ENCODE data around the gene CNBP.
"Not testable (repeated sequence)": the region's sequence is repeated elsewhere in the genome, so short reads cannot be mapped to it uniquely, and the experiment has no call there.

Gene CNBP

GRCh38 chr3:129184784-129185542, 1.3 kb upstream of the CNBP start:
- not testable (repeated sequence) for DNase-seq (ENCODE audit: low read depth)

- no peak for DNase-seq (ENCODE audit: low read depth)
These were observed 631 bp upstream of the CNBP start for GRCh38 chr3:129184396-129184657.

GRCh38 chr3:129182390-129183185, 1.1 kb downstream of the CNBP start:
- DNase-seq (ENCODE audit: low read depth): no peak

DNA sequence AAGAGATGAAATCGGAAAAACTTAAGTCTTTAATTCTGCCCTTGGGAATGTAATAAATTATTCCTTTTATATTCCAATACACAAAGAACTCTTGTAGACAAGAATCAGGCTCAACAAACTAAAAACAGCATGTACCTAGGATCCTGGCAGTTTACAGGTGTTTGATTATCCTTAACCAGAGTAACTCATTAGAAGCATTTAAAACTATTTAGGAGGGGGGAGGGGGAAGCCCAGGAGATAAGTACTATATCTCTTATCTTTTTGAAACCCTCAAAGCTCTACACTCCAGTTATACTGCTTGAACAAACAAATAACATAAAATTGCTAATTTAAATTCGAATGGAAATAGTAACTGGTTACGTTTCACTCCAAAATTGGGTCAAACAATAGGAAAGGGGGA, 1.9 kb downstream of the CNBP start:
- no peak for DNase-seq (ENCODE audit: low read depth)

DNA sequence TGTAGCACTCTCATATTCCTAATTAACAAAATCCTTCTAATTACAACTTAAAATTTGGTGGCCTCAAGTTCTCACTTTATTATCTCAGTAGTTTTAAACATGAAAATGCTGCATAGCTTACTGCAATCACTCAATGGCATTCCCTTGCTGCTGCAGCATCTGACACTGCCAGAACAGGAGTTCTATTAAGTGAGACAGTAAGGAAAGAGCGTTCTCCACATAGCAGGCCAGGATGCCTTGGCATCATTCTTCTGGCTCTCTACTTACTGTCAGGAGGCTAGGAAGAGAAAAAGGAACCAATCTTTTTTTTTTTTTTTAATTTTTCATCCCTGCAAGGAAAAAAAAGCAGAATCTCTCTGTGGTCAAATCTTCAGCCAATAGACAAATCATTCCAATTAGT, 3.2 kb downstream of the CNBP start:
- DNase-seq (ENCODE audit: low read depth): no peak

DNA sequence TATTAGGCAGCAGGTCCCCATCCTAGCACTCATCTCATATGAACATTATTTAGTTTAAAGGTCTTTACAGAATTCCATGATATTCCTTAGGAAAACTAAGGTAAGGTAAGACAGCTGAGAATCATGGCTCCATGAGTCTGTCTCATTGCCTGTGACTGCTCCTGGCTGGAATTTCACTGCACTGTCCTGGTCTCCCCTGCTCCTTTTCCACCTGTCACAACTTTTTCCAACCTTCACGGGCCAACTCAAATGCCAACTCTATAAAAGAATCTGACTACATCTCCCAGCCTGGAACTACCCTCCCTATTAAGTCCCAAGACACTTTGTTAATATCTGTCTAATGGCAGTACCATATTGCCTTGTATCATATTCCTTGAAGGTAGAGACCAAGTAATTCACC, 7.6 kb downstream of the CNBP start:
- no peak for DNase-seq (ENCODE audit: low read depth)

- no peak for DNase-seq (ENCODE audit: low read depth)
These were observed 10.0 kb downstream of the CNBP start for GRCh38 chr3:129173725-129174124.

DNA sequence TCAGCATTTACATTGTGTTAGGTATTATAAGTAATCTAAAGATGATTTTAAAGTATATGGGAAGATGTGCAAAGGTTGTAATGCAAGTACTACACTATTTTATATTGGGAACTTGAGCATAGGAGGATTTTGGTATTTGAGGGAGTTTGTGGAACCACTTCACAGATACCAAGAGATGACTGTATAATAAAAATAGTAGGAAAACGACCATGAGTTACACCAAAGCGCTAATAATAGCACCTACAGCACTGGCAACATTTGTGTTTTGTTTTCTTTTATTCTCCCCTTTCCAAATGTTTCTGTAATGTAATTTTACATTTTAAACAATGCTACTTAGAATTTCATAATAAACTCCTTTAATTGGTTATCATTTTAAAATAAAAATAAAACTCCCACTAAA, 10.5 kb downstream of the CNBP start:
- DNase-seq (ENCODE audit: low read depth): no peak

DNA sequence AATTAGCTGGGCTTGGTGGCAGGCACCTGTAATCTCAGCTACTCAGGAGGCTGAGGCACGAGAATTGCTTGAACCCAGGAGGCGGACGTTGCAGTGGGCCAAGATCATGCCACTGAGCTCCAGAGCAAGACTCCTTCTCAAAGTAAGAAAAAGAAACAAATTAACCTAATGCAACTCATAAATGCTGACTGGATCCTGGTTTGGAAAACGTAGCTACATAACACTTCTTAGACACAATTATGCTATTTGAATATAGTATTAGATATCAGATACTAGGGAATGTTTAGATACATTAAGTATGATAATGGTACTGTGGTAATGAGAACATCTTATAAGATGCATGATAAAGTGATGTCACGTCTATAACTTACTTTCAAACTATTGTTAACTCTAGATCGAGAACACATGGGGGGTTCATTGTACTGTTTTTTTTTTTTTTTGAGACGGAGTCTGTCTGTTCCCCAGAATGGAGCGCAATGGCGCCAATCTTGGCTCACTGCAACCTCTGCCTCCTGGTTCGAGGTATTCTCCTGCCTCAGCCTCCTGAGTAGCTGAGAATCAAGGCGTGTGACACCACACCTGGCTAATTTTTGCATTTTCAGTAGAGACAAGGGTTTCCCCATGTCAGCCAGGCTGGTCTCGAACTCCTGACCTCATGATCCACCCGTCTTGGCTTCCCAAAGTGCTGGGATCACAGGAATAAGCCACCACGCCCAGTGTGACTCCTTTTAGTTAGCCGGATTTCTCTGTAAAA, 16.9 kb downstream of the CNBP start:
- no peak for DNase-seq (ENCODE audit: low read depth)

DNA sequence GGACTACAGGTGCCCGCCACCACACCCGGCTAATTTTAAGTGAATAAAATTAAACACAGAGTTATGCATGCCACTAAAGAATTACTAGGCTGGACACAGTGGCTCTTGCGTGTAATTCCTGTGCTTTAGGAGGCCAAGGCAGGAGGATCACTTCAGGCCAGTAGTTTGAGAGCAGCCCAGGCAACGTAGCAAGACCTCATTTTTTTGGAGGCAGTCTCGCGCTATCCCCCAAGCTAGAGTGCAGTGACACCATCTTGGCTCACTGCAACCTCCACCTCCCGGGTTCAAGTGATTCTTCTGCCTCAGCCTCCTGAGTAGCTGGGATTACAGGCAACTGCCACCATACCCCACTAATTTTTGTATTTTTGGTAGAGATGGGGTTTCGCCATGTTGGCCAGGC, 18.1 kb downstream of the CNBP start:
- not testable (repeated sequence) for DNase-seq (ENCODE audit: low read depth)

DNA sequence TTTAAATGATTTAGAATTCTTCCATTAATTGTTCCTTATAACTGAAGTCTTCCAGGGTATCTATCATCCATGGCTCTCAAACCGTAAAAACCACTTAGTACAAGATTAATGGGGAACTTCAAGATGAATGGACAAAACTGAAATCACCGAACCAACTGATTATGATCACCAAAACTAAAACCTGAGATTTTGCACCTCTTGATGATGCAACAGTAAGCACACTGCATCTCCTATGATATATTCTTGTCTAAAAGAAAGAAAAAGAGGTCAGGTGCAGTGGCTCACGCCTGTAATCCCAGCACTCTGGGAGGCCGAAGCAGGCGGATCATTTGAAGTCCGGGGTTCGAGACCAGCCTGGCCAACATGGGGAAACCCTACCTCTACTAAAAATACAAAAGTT, 19.2 kb downstream of the CNBP start:
- DNase-seq (ENCODE audit: low read depth): no peak

DNA sequence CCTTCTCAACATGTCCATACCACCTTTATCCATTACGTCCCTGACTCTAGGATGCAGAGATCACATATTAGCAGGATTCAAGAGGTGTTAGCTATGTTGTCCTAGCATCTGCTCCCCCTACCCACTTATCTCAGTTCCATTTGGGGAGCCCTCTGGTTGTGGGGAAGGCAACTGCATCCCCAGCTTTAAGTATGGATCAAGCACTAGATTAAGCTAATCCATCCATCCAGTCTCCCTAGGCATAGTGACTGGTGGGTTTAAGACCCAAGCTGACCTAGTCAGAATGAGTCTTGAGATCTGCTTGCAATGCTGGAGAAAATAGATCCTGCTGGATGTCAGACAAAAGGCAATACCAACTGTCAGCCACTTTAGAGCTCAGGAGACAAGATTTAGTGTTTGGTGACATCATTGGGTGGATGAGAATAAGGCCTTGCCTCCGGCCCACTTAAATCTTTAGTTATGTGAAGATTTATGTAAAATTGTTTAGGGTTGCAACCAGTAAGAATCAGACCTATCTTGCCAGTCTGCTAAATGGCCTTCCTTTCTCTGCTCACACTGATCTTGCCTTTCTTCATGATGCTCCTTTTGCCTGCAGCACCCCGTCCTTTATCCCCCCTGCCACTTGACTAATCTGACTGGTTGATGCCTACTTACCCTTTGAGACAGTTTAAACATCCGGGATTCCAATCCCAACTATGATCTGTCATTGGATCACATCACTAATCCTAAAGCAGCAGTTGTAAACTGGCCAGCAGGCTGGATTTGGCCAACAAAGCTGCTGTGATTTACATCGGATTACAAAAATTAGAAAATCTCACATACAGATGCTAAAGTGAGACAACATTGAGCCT, 20.7 kb downstream of the CNBP start:
- no peak for DNase-seq (ENCODE audit: low read depth)

GRCh38 chr3:129161860-129162271, 21.8 kb downstream of the CNBP start:
- no peak for DNase-seq (ENCODE audit: low read depth)

DNA sequence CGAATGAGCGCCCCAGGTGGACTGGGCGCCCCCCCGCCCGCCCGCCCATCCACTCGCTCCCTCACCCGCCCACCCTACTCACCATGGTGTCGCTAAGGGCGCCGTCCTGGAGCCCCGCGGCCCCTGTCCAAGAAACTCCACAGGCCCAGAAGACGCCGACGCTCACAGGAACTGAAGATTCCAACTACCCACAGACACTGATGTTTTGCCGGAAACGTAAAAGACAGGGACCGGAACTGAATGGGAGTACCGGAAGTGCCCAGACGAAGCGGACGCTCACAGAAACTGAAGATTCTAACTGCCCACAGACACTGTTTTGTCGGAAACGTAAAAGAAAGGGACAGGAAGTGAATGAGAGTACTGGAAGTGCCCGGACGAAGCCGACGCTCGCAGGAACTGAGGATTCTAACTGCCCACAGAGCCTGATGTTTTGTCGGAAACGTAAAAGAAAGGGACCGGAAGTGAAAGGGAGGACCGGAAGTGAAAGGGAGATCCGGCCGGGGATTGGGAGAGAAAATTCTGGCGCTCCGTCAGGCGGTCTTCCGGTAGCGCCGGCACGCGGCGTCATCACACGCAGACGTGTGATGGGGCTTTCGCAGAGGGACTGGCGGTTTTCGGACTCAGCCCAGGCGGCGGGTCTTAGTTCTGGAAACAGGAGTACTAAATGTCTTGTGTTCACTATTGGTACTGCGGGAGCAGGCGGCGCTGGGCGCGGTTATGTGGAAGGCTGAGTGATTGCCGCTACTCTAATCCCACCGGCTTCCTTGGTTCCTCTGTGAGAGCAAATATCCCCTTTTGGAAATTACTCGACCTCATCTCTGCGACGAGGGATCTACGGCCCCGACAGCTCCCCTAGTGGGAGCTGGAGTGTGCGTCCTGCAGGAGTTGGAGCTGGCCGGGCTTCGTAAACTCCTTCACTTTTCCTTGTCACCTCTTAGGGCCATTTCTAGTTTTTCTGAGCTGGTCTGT, 22.5 kb downstream of the CNBP start, which contains the start of gene ISY1:
Gene ISY1 (minus strand): TSS at position 173 of the 969 bp plus-strand sequence. CDS start 88 bp downstream, at position 85.
- peak; percentile 97 for DNase-seq (ENCODE audit: low read depth)

- DNase-seq (ENCODE audit: low read depth): no peak
These were observed 38.9 kb downstream of the CNBP start for GRCh38 chr3:129144786-129145185.

DNA sequence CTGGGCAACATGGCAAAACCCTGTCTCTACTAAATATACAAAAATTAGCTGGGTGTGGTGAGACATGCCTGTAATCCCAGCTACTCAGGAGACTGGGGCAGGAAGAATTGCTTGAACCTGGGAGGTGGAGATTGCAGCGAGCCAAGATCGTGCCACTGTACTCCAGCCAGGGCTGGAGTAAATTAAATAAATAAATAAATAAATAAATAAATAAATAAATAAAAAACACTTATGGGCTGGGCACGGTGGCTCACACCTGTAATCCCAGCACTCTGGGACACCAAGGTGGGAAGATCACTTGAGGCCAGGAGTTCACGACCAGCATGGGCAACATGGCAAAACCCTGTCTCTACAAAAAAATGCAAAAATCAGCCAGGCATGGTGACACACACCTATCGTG, 42.7 kb downstream of the CNBP start:
- not testable (repeated sequence) for DNase-seq (ENCODE audit: low read depth)

- DNase-seq (ENCODE audit: low read depth): no peak
These were observed 43.8 kb downstream of the CNBP start for GRCh38 chr3:129139911-129140310.

DNA sequence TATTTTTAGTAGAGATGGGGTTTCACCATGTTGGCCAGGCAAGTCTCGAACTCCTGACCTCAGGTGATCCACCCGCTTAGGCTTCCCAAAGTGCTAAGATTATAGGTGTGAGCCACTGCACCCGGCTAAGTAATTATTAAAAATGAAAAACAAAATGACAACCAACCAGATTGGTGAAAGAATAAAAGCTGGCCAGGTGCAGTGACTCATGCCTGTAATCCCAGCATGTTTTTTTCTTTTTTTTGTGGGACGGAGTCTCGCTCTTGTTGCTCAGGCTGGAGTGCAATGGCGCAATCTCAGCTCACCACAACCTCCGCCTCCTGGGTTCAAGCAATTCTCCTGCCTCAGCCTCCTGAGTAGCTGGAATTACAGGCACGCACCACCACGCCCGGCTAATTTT, 47.4 kb downstream of the CNBP start:
- DNase-seq (ENCODE audit: low read depth): not testable (repeated sequence)

DNA sequence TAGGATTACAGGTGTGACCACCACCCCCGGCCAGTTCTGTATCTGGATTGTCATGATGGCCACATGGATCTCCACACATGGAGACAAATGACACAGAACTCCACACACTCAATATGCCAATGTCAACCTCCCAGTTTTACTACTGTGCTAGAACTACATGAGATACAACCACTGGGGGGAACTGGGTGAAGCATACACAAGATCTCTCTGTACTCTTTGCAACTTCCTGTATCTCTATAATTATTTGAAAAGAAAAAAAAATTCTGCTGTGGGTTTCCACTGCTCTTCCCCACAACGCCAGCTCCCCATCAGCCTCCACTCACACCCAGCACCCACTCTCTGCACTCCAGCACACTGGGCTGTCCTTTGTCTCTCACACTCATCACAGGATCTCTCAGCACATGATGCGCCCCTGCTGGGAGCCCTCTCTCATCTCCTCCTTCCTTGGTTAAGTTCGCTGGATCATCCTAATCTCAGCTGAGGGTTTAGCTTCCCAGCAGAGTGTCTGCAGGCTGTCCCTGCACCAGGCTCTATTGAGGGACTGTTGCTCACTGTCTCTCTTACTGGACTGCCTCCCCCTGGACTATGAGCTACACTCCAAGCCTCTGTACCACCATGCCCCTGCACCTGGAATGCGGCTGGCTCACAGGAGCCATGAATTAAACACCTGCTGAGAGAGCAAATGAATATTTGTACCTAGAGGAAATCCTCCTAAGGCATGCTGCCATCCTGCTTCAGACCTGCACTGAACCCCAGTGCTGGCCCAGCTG, 51.4 kb downstream of the CNBP start:
- DNase-seq (ENCODE audit: low read depth): no peak

Data from HS-27A (cell line).